WTC11 (cell line): ENCODE measurements around the gene TMEM169. TPM values are rescaled to one million over a fixed set of nuclear protein-coding genes. Genes with fewer than 3 reads are reported as not detected.

Experiments
- ATAC-seq: fragments of 200-7000 bp; cut with Tn5 transposase; 2 replicates; pipeline ENCODE4 v1.10.0; 2021; ENCODE audit warnings: mild to moderate bottlenecking, moderate library complexity
- CTCF ChIA-PET: fragments of 300-600 bp; sonication (Branson Sonifier 250); formaldehyde crosslinking; loops from one replicate; lab custom pipeline; 2021; ENCODE audit warnings: antibody characterized with exemption; lab: Charles Lee
- POLR2A ChIA-PET: fragments of 350-600 bp; sonication (Branson Sonifier 250); formaldehyde crosslinking; loops from one replicate; lab custom pipeline; 2021; ENCODE audit warnings: antibody characterized with exemption; lab: Charles Lee
- DNase-seq: peaks from one replicate; pipeline ENCODE4 v3.0.0; 2021; ENCODE audit warnings: low spot score
- H3K27ac Mint-ChIP-seq: 2 replicates; pipeline ENCODE4 v1.8.0; 2021; ENCODE audit warnings: mixed read lengths
- H3K27me3 Mint-ChIP-seq: 2 replicates; pipeline ENCODE4 v1.8.0; 2021; ENCODE audit warnings: low read depth, mild to moderate bottlenecking, moderate library complexity, mixed read lengths
- H3K36me3 Mint-ChIP-seq: 2 replicates; pipeline ENCODE4 v1.8.0; 2021; ENCODE audit warnings: mixed read lengths
- H3K4me1 Mint-ChIP-seq: 2 replicates; pipeline ENCODE4 v1.8.0; 2022; ENCODE audit warnings: mixed read lengths
- H3K4me3 Mint-ChIP-seq: 2 replicates; pipeline ENCODE4 v1.8.0; 2021; ENCODE audit warnings: mild to moderate bottlenecking, moderate library complexity, mixed read lengths
- H3K9me3 Mint-ChIP-seq: 2 replicates; pipeline ENCODE4 v1.8.0; 2021; ENCODE audit warnings: mixed read lengths
- ATF2 ChIP-seq: sonication (generic); formaldehyde crosslinking; IDR thresholded peaks from 2 replicates; pipeline ENCODE4 v1.8.1; 2022; ENCODE audit warnings: low read depth, missing genetic modification reagents, borderline replicate concordance
- ATF3 ChIP-seq: sonication (generic); formaldehyde crosslinking; conservative IDR thresholded peaks from 2 replicates; pipeline ENCODE4 v1.8.1; 2022; ENCODE audit warnings: mild to moderate bottlenecking, missing genetic modification reagents
- CREB1 ChIP-seq: sonication (generic); formaldehyde crosslinking; IDR thresholded peaks from 2 replicates; pipeline ENCODE4 v1.8.0; 2023; ENCODE audit warnings: mild to moderate bottlenecking, missing genetic modification reagents
- CTCF ChIP-seq: fragments of 200-600 bp; IDR thresholded peaks from 2 replicates; pipeline ENCODE4 v1.8.0; 2022; ENCODE audit warnings: antibody characterized with exemption
- ELF4 ChIP-seq: sonication (generic); formaldehyde crosslinking; IDR thresholded peaks from 2 replicates; pipeline ENCODE4 v1.8.1; 2022; ENCODE audit warnings: low read depth, mild to moderate bottlenecking, moderate library complexity, missing genetic modification reagents
- ERG ChIP-seq: fragments of 250-450 bp; sonication (Bioruptor Pico); IDR thresholded peaks from 2 replicates; pipeline ENCODE4 v1.8.0; 2021; ENCODE audit warnings: mild to moderate bottlenecking
- FOXK1 ChIP-seq: sonication (generic); formaldehyde crosslinking; IDR thresholded peaks from 2 replicates; pipeline ENCODE4 v1.8.0; 2022; ENCODE audit warnings: mild to moderate bottlenecking, moderate library complexity, missing genetic modification reagents
- GRHL2 ChIP-seq: fragments of 250-450 bp; sonication (Bioruptor Pico); IDR thresholded peaks from 2 replicates; pipeline ENCODE4 v1.8.0; 2022; ENCODE audit warnings: mild to moderate bottlenecking, moderate library complexity; ENCODE audit not compliant: insufficient replicate concordance, severe bottlenecking
- HMGXB4 ChIP-seq: sonication (generic); formaldehyde crosslinking; IDR thresholded peaks from 2 replicates; pipeline ENCODE4 v1.8.1; 2023; ENCODE audit warnings: mild to moderate bottlenecking, moderate library complexity, missing genetic modification reagents
- IRF1 ChIP-seq: sonication (generic); formaldehyde crosslinking; IDR thresholded peaks from 2 replicates; pipeline ENCODE4 v1.8.0; 2023; ENCODE audit warnings: missing genetic modification reagents
- MAX ChIP-seq: sonication (generic); formaldehyde crosslinking; IDR thresholded peaks from 2 replicates; pipeline ENCODE4 v1.8.0; 2022; ENCODE audit warnings: mild to moderate bottlenecking, missing genetic modification reagents
- NFATC4 ChIP-seq: fragments of 250-450 bp; sonication (Bioruptor Pico); IDR thresholded peaks from 2 replicates; pipeline ENCODE4 v1.9.0; 2021; ENCODE audit warnings: mild to moderate bottlenecking
- NFE2L1 ChIP-seq: sonication (generic); formaldehyde crosslinking; IDR thresholded peaks from 2 replicates; pipeline ENCODE4 v1.8.1; 2023; ENCODE audit warnings: missing genetic modification reagents
- NR2C2 ChIP-seq: sonication (generic); formaldehyde crosslinking; IDR thresholded peaks from 2 replicates; pipeline ENCODE4 v1.8.0; 2022; ENCODE audit warnings: mild to moderate bottlenecking, missing genetic modification reagents
- PREB ChIP-seq: sonication (generic); formaldehyde crosslinking; IDR thresholded peaks from 2 replicates; pipeline ENCODE4 v1.8.1; 2022; ENCODE audit warnings: mild to moderate bottlenecking, missing genetic modification reagents, moderate library complexity, borderline replicate concordance
- PRRX2 ChIP-seq: fragments of 250-450 bp; sonication (Bioruptor Pico); IDR thresholded peaks from 2 replicates; pipeline ENCODE4 v1.8.0; 2021; ENCODE audit warnings: mild to moderate bottlenecking
- SMAD3 ChIP-seq: sonication (generic); formaldehyde crosslinking; IDR thresholded peaks from 2 replicates; pipeline ENCODE4 v1.8.0; 2022; ENCODE audit warnings: missing genetic modification reagents, mild to moderate bottlenecking, borderline replicate concordance
- TEAD1 ChIP-seq: sonication (generic); formaldehyde crosslinking; IDR thresholded peaks from 2 replicates; pipeline ENCODE4 v1.8.0; 2022; ENCODE audit warnings: mild to moderate bottlenecking, missing genetic modification reagents
- ZNF121 ChIP-seq: sonication (generic); formaldehyde crosslinking; IDR thresholded peaks from 2 replicates; pipeline ENCODE4 v1.8.0; 2023; ENCODE audit warnings: missing genetic modification reagents
- ZNF423 ChIP-seq: fragments of 250-450 bp; sonication (Bioruptor Pico); IDR thresholded peaks from 2 replicates; pipeline ENCODE4 v2.1.2; 2022; ENCODE audit warnings: mild to moderate bottlenecking, moderate library complexity
- ZNF512 ChIP-seq: sonication (generic); formaldehyde crosslinking; IDR thresholded peaks from 2 replicates; pipeline ENCODE4 v1.8.1; 2022; ENCODE audit warnings: missing genetic modification reagents, borderline replicate concordance
- total RNA-seq: library from RNA; stranded (reverse); gene quantifications from 3 replicates; pipeline ENCODE4 v1.2.3, GENCODE V29; 2021

TMEM169 gene
- total RNA-seq, 1 experiment from 2014 or later: 1.8 TPM

GRCh38 chr2:216098421-216099334 lies 17.0 kb downstream of the TMEM169 start:
- POLR2A ChIA-PET: no interaction called here
- DNase-seq (no peak), ATAC-seq (no peak)
- no peak overlapping the region for H3K27ac Mint-ChIP-seq
- H3K9me3 Mint-ChIP-seq: no peaks in the 10 kb centered on the region
- TF ChIP-seq MAX (CRISPR knock-in tag) (no peak), PREB (CRISPR knock-in tag) (no peak)
- CTCF ChIA-PET: no interaction called here
- no peaks in the 10 kb centered on the region for H3K36me3 Mint-ChIP-seq
- no peak overlapping the region for H3K4me3 Mint-ChIP-seq
- H3K27me3 Mint-ChIP-seq: no peaks in the 10 kb centered on the region
- H3K4me1 Mint-ChIP-seq: no peaks in the 10 kb centered on the region

- DNase-seq: no peak
- Mint-ChIP-seq H3K27ac (no peak overlapping the region), H3K9me3 (no peaks in the 10 kb centered on the region), H3K27me3 (no peaks in the 10 kb centered on the region), H3K4me1 (no peaks in the 10 kb centered on the region), H3K4me3 (no peak overlapping the region), H3K36me3 (no peaks in the 10 kb centered on the region)
- no peak for ATAC-seq
- ChIA-PET POLR2A (no interaction called here), CTCF (interaction anchor here (1.4 kb wide), 1 partner anchor 13 kb away, joined by 3 read pairs; no protein-coding TSS in a partner anchor)
- TF ChIP-seq CTCF: no peak
- no peak for TF ChIP-seq ATF3 (CRISPR knock-in tag)
- TF ChIP-seq ZNF512 (CRISPR knock-in tag): no peak
- no peak for TF ChIP-seq IRF1 (CRISPR knock-in tag)
- TF ChIP-seq TEAD1 (CRISPR knock-in tag): no peak
- no peak for TF ChIP-seq PRRX2
- no peak for TF ChIP-seq NFE2L1
- no peak for TF ChIP-seq ZNF423
- TF ChIP-seq NR2C2 (CRISPR knock-in tag): no peak
- TF ChIP-seq NFATC4: no peak
- TF ChIP-seq ERG (CRISPR knock-in tag): no peak
- TF ChIP-seq FOXK1: no peak
- TF ChIP-seq ELF4 (CRISPR knock-in tag): no peak
- no peak for TF ChIP-seq ZNF121 (CRISPR knock-in tag)
- no peak for TF ChIP-seq GRHL2
- TF ChIP-seq SMAD3 (CRISPR knock-in tag): no peak
- TF ChIP-seq ATF2: no peak
- TF ChIP-seq HMGXB4: no peak
- no peak for TF ChIP-seq CREB1 (CRISPR knock-in tag)
Observed at GRCh38 chr2:216101109-216101508, 19.4 kb downstream of the TMEM169 start.
